ENCODE results near the gene CARNS1. TPM values are rescaled to one million over a fixed set of nuclear protein-coding genes. Genes with fewer than 3 reads are reported as not detected.

Gene CARNS1
- total RNA-seq, 2 experiments from 2014 or later = 1.9 to 2.0 TPM

DNA sequence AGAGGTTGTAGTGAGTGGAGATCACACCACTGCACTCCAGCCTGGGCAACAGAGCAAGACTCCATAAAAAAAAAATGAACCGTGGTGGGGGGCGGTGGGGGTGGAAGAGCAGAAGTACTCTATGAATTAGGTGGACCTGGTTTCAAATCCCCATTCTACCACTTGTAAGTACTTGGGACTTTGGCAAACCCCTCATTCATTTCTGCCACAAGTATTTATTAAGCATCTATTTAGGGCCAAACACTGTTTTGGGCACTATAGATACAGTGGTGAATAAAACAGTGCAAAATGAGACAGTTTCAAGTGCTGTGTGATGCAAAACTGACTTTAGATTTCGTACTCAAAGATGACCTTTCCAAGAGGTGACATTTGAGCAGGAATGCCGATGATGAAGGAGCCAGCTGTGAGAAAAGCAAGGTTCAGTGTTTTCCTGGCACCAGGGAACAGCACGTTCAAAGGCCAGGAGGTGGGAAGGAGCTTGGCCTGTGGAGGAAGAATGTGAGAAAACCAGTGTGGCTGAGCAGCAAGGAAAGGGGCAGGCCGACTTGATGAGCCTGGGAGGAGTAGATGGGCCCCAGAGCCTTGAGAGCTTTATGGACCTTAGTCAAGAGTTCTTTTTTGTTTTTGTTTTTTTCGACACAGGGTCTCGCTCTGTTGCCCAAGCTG is 55.0 kb downstream of the CARNS1 start:
- POLR2A ChIA-PET = no interaction called here

DNA sequence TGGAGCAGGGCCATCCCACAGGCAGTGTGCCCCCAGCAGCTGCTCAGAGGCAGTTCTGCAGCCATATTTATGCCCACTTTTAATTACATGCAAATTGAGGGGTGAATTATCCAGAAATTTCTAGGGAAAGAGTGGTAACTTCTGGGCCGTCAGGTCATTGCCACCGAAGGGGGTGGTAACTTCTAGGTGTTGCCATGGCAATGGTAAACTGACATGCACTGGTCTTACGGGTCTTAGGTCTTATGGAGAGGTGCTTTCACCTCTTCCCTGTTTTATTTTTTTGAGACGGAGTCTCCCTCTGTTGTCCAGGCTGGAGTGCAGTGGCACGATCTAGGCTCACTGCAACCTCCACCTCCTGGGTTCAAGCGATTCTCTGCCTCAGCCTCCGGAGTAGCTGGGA is 57.4 kb downstream of the CARNS1 start:
- ChIA-PET POLR2A (no interaction called here), CTCF (interaction anchor here (0.5 kb wide), 1 partner anchor 26 kb away, joined by 5 read pairs; no protein-coding TSS in a partner anchor)

More for the DNA sequence above, 55.0 kb downstream of the CARNS1 start:
- CTCF ChIA-PET = interaction anchor here (0.9 to 2.8 kb wide), 7 partner anchors 12 to 69 kb away, joined by 3 to 6 read pairs (median 4); partner anchors contain the start of genes AIP, PPP1CA and PTPRCAP

Other genes with a start within 250 kb of the CARNS1 start
- gene GRK2, start 149.2 kb upstream of the CARNS1 start, total RNA-seq = 100 to 1,000 TPM; 223 to 234 TPM
- gene ANKRD13D, start 126.4 kb upstream of the CARNS1 start, total RNA-seq = 10 to 100 TPM; 76.2 to 77.4 TPM
- 1 to 10 TPM; 6.1 to 7.6 TPM for gene SSH3, start 112.1 kb upstream of the CARNS1 start, total RNA-seq
- 10 to 100 TPM; 31.3 to 31.7 TPM for gene POLD4, start 62.1 kb upstream of the CARNS1 start, total RNA-seq
- gene CLCF1, start 42.1 kb upstream of the CARNS1 start, total RNA-seq = 1 to 10 TPM; 2.9 to 3.5 TPM
- 10 to 100 TPM; 35.2 to 37.4 TPM for gene RAD9A, start 23.7 kb upstream of the CARNS1 start, total RNA-seq
- gene PPP1CA, start 13.8 kb upstream of the CARNS1 start, total RNA-seq = 100 to 1,000 TPM; 308 to 323 TPM
- 100 to 1,000 TPM in 1 of 2 experiments, 10 to 100 TPM in 1; 98.1 to 103 TPM for gene TBC1D10C, start 11.6 kb upstream of the CARNS1 start, total RNA-seq
- 10 to 100 TPM; 82.8 to 85.6 TPM for gene RPS6KB2, start 12.8 kb downstream of the CARNS1 start, total RNA-seq
- gene PTPRCAP, start 22.0 kb downstream of the CARNS1 start, total RNA-seq = 100 to 1,000 TPM; 147 to 151 TPM
- 100 to 1,000 TPM; 140 to 148 TPM for gene CORO1B, start 27.8 kb downstream of the CARNS1 start, total RNA-seq
- gene GPR152, start 37.1 kb downstream of the CARNS1 start, total RNA-seq = not detected
- under 1 TPM in 1 of 2 experiments, not detected in 1; 0.23 TPM for gene CABP4, start 39.7 kb downstream of the CARNS1 start, total RNA-seq
- gene TMEM134, start 53.6 kb downstream of the CARNS1 start, total RNA-seq = 10 to 100 TPM; 46.4 to 47.7 TPM
- 100 to 1,000 TPM; 154 to 159 TPM for gene AIP, start 67.3 kb downstream of the CARNS1 start, total RNA-seq
- gene PITPNM1, start 89.7 kb downstream of the CARNS1 start, total RNA-seq = 100 to 1,000 TPM; 102 to 104 TPM
- 10 to 100 TPM; 61.1 to 64.8 TPM for gene CDK2AP2, start 92.5 kb downstream of the CARNS1 start, total RNA-seq
- not detected for gene CABP2, start 107.8 kb downstream of the CARNS1 start, total RNA-seq
- gene GSTP1, start 168.1 kb downstream of the CARNS1 start, total RNA-seq = 100 to 1,000 TPM; 471 to 491 TPM
- gene NDUFV1, start 191.3 kb downstream of the CARNS1 start, total RNA-seq = 100 to 1,000 TPM; 315 to 317 TPM
- gene NUDT8, start 214.3 kb downstream of the CARNS1 start, total RNA-seq = 10 to 100 TPM; 28.3 to 28.9 TPM
- not detected for gene TBX10, start 224.1 kb downstream of the CARNS1 start, total RNA-seq
- gene ACY3, start 235.1 kb downstream of the CARNS1 start, total RNA-seq = under 1 TPM; 0.21 to 0.50 TPM

Measured in activated CD8-positive, alpha-beta memory T cell treated with anti-CD3 and anti-CD28 coated beads for 36 hours (primary cell).